Right cardiac atrium (tissue), 5 donors: ENCODE measurements around the gene CLSTN3. TPM values are rescaled to one million over a fixed set of nuclear protein-coding genes. Genes with fewer than 3 reads are reported as not detected.
A peak's percentile ranks its signal among the peaks of the same experiment; 100 is the strongest.

Source experiments
- ATAC-seq, 2 donors: fragments of 200-7000 bp; cut with Tn5 transposase; one replicate each; pipeline versions ENCODE4 v1.8.0 to v1.9.1; 2020; ENCODE audit warnings: moderate library complexity in 2 of 2, mild to moderate bottlenecking in 1 of 2
- DNase-seq, 3 donors: peaks; one replicate each; pipeline ENCODE4 v3.0.0-alpha.2; 2020
- H3K27ac ChIP-seq: one replicate; pipeline ENCODE4 v1.5.1; 2013; ENCODE audit warnings: mild to moderate bottlenecking, low read length, control low read depth, moderate library complexity
- H3K27me3 ChIP-seq: one replicate; pipeline ENCODE4 v1.6.1; 2013; ENCODE audit not compliant: control insufficient read depth, insufficient read depth
- H3K4me1 ChIP-seq: one replicate; pipeline ENCODE4 v1.6.1; 2013; ENCODE audit warnings: low read length; ENCODE audit not compliant: control insufficient read depth, insufficient read depth
- H3K4me3 ChIP-seq: one replicate; pipeline ENCODE4 v1.5.1; 2013; ENCODE audit warnings: low read length, control low read depth
- H3K9me3 ChIP-seq: one replicate; pipeline ENCODE4 v1.6.1; 2013; ENCODE audit warnings: low read length; ENCODE audit not compliant: control insufficient read depth
- WGBS: extraction: QIAGEN DNeasy Blood & Tissue Kit; methylation state at CpG from one replicate; pipeline ENCODE4 v1.1.7; 2013; 5-methylcytosine and 5-hydroxymethylcytosine counted together
- intact Hi-C, 4 donors: fragments of 100-400 bp; cut with DNase I; formaldehyde crosslinking; loops; one replicate each; pipeline versions ENCODE4 v1.11.0 to v1.14.0; 2022 to 2023
- polyA plus RNA-seq: library from polyadenylated mRNA; stranded (reverse); fragments of 200-250 nt; gene quantifications from one replicate; pipeline ENCODE4 v1.2.3, GENCODE V29; 2013
- total RNA-seq, 4 donors: library from RNA; stranded (reverse); fragmentation: NEBNext Ultra II Directional; extraction: Animal tissue kit (Norgen Biotek cat#: 25700); gene quantifications; one replicate each; pipeline ENCODE4 v1.2.1, GENCODE V29; 2021
- donor health status: healthy with polysubstance abuse.
- donor health status: DM: no; HTN: yes; CAD: no.
- donor health status: DM: no; HTN: no; CAD: no.
- donor health status: DM: no; HTN: yes; CAD: no; lungs with severe emphysema.
- donor health status: DM: yes; HTN: yes; CAD: no.

The CLSTN3 gene
- total and polyA plus RNA-seq, 5 donors: 7.0 to 13.6 (median 10.8) TPM

GRCh38 chr12:7190268-7191055 lies 60.3 kb downstream of the CLSTN3 start:
- DNase-seq (peak in 2 of 3 donors; percentile 45 to 77), ATAC-seq (no peak)
- H3K27ac ChIP-seq: no peak overlapping the region
- H3K4me3 ChIP-seq: peak overlapping the region; percentile 90
- no peaks in the 10 kb centered on the region for H3K27me3 ChIP-seq
- intact Hi-C loops: no loop called here
- 25% methylated on average over 17 of the region's 17 CpGs for WGBS
- no peaks in the 10 kb centered on the region for H3K9me3 ChIP-seq
- peaks cover 5% of the 10 kb centered on the region for H3K4me1 ChIP-seq

- Histone ChIP-seq H3K9me3 (no peaks in the 10 kb centered on the region), H3K4me3 (no peak overlapping the region), H3K27ac (no peak overlapping the region), H3K27me3 (no peaks in the 10 kb centered on the region), H3K4me1 (no peaks in the 10 kb centered on the region)
- DNase-seq (no peak), ATAC-seq (no peak)
- intact Hi-C loops: no loop called here
- 64% methylated on average over 2 of the region's 2 CpGs for WGBS
These were observed 63.5 kb downstream of the CLSTN3 start for GRCh38 chr12:7193674-7194073.

- no peaks in the 10 kb centered on the region for H3K27me3 ChIP-seq
- H3K4me1 ChIP-seq: no peaks in the 10 kb centered on the region
- intact Hi-C loops: no loop called here
- H3K9me3 ChIP-seq: no peaks in the 10 kb centered on the region
- H3K27ac ChIP-seq: no peak overlapping the region
- H3K4me3 ChIP-seq: no peak overlapping the region
- DNase-seq: no peak
- ATAC-seq: no peak
- WGBS: 83% methylated on average over 2 of the region's 2 CpGs
These were observed 67.7 kb downstream of the CLSTN3 start for GRCh38 chr12:7197841-7198240.

GRCh38 chr12:7203109-7203508 lies 72.9 kb downstream of the CLSTN3 start:
- Histone ChIP-seq H3K4me1 (no peaks in the 10 kb centered on the region), H3K27ac (no peak overlapping the region), H3K9me3 (no peaks in the 10 kb centered on the region), H3K27me3 (no peaks in the 10 kb centered on the region), H3K4me3 (no peak overlapping the region)
- DNase-seq: no peak
- 86% methylated on average over 4 of the region's 4 CpGs for WGBS
- intact Hi-C loops: no loop called here
- ATAC-seq: no peak

GRCh38 chr12:7205091-7205490 lies 74.9 kb downstream of the CLSTN3 start:
- Histone ChIP-seq H3K4me1 (no peaks in the 10 kb centered on the region), H3K27me3 (no peaks in the 10 kb centered on the region), H3K27ac (no peak overlapping the region), H3K4me3 (no peak overlapping the region), H3K9me3 (no peaks in the 10 kb centered on the region)
- no peak for ATAC-seq
- intact Hi-C loops: no loop called here
- DNase-seq: no peak

GRCh38 chr12:7206691-7207090 lies 76.5 kb downstream of the CLSTN3 start:
- 88% methylated on average over 3 of the region's 3 CpGs for WGBS
- no peaks in the 10 kb centered on the region for H3K9me3 ChIP-seq
- no peaks in the 10 kb centered on the region for H3K27me3 ChIP-seq
- H3K4me3 ChIP-seq: no peak overlapping the region
- no peak for DNase-seq
- intact Hi-C loops: no loop called here
- H3K27ac ChIP-seq: no peak overlapping the region
- no peak for ATAC-seq
- no peaks in the 10 kb centered on the region for H3K4me1 ChIP-seq

- WGBS: 94% methylated on average over 10 of the region's 10 CpGs
- Histone ChIP-seq H3K4me1 (no peaks in the 10 kb centered on the region), H3K9me3 (no peaks in the 10 kb centered on the region), H3K4me3 (no peak overlapping the region), H3K27me3 (no peaks in the 10 kb centered on the region), H3K27ac (no peak overlapping the region)
- intact Hi-C loops: no loop called here
- DNase-seq (no peak), ATAC-seq (no peak)
These were observed 77.9 kb downstream of the CLSTN3 start for GRCh38 chr12:7207866-7208625.

Other genes starting within 250 kb of the CLSTN3 start
- 10 to 100 TPM; 11.4 to 13.9 (median 12.1) TPM for gene LRRC23, start 225.5 kb upstream of the CLSTN3 start, total RNA-seq
- 15.0 TPM for gene LRRC23, start 225.5 kb upstream of the CLSTN3 start, polyA plus RNA-seq
- 10 to 100 TPM; 29.6 to 42.1 (median 35.8) TPM for gene ENO2, start 215.8 kb upstream of the CLSTN3 start, total RNA-seq
- gene ENO2, start 215.8 kb upstream of the CLSTN3 start, polyA plus RNA-seq: 17.8 TPM
- 10 to 100 TPM; 85.3 to 89.3 (median 88.6) TPM for gene ATN1, start 202.4 kb upstream of the CLSTN3 start, total RNA-seq
- gene ATN1, start 202.4 kb upstream of the CLSTN3 start, polyA plus RNA-seq: 70.1 TPM
- gene RNU7-1, start 186.6 kb upstream of the CLSTN3 start, total RNA-seq: not detected
- gene RNU7-1, start 186.6 kb upstream of the CLSTN3 start, polyA plus RNA-seq: not detected
- 100 to 1,000 TPM; 262 to 339 (median 272) TPM for gene C12orf57, start 186.3 kb upstream of the CLSTN3 start, total RNA-seq
- 441 TPM for gene C12orf57, start 186.3 kb upstream of the CLSTN3 start, polyA plus RNA-seq
- 10 to 100 TPM in 2 of 4 donors, 1 to 10 TPM in 2; 7.7 to 12.1 (median 9.3) TPM for gene PTPN6, start 179.0 kb upstream of the CLSTN3 start, total RNA-seq
- 5.9 TPM for gene PTPN6, start 179.0 kb upstream of the CLSTN3 start, polyA plus RNA-seq
- gene PHB2, start 159.7 kb upstream of the CLSTN3 start, total RNA-seq: 100 to 1,000 TPM; 137 to 159 (median 142) TPM
- gene PHB2, start 159.7 kb upstream of the CLSTN3 start, polyA plus RNA-seq: 127 TPM
- 10 to 100 TPM; 33.7 to 40.2 (median 38.1) TPM for gene EMG1, start 159.5 kb upstream of the CLSTN3 start, total RNA-seq
- 26.0 TPM for gene EMG1, start 159.5 kb upstream of the CLSTN3 start, polyA plus RNA-seq
- gene LPCAT3, start 111.9 kb upstream of the CLSTN3 start, total RNA-seq: 10 to 100 TPM; 14.0 to 22.2 (median 19.2) TPM
- 17.8 TPM for gene LPCAT3, start 111.9 kb upstream of the CLSTN3 start, polyA plus RNA-seq
- 100 to 1,000 TPM; 162 to 288 (median 238) TPM for gene C1S, start 69.7 kb upstream of the CLSTN3 start, total RNA-seq
- gene C1S, start 69.7 kb upstream of the CLSTN3 start, polyA plus RNA-seq: 126 TPM
- gene C1R, start 37.9 kb upstream of the CLSTN3 start, total RNA-seq: 100 to 1,000 TPM; 245 to 447 (median 372) TPM
- 201 TPM for gene C1R, start 37.9 kb upstream of the CLSTN3 start, polyA plus RNA-seq
- gene C1RL, start 21.2 kb upstream of the CLSTN3 start, total RNA-seq: 10 to 100 TPM; 17.6 to 29.6 (median 21.6) TPM
- gene C1RL, start 21.2 kb upstream of the CLSTN3 start, polyA plus RNA-seq: 16.7 TPM
- gene RBP5, start 1.5 kb upstream of the CLSTN3 start, total RNA-seq: 1 to 10 TPM in 1 of 4 donors, under 1 TPM in 2, not detected in 1; 0.47 to 1.7 (median 0.65) TPM
- 0.77 TPM for gene RBP5, start 1.5 kb upstream of the CLSTN3 start, polyA plus RNA-seq
- gene PEX5, start 59.3 kb downstream of the CLSTN3 start, total RNA-seq: 10 to 100 TPM; 23.5 to 35.2 (median 29.8) TPM
- gene PEX5, start 59.3 kb downstream of the CLSTN3 start, polyA plus RNA-seq: 13.0 TPM
- gene ACSM4, start 173.7 kb downstream of the CLSTN3 start, total RNA-seq: not detected
- gene ACSM4, start 173.7 kb downstream of the CLSTN3 start, polyA plus RNA-seq: not detected